Endothelial cell of umbilical vein (primary cell): ENCODE results near the gene TLN1. TPM values are rescaled to one million over a fixed set of nuclear protein-coding genes. Genes with fewer than 3 reads are reported as not detected.

Experiments used
- BruUV-seq: library from RNA; stranded (reverse); fragments of 400-500 nt; replicated peaks from 2 replicates; lab custom pipeline; 2021; lab: Mats Ljungman, UMichigan
- CTCF ChIA-PET: fragments of 300-600, 350-600 bp; sonication (Branson Sonifier 250); formaldehyde crosslinking; loops from one replicate; lab custom pipeline; 2021; ENCODE audit warnings: antibody characterized with exemption, inconsistent platforms; lab: Charles Lee
- POLR2A ChIA-PET: fragments of 300-600, 350-600 bp; sonication (Branson Sonifier 250); formaldehyde crosslinking; loops from one replicate; lab custom pipeline; 2021; ENCODE audit warnings: antibody characterized with exemption, inconsistent platforms; lab: Charles Lee
- DNase-seq: peaks from one replicate; pipeline ENCODE4 v3.0.0-alpha.2; 2011; ENCODE audit warnings: low read depth, low spot score
- FAIRE-seq: peaks from 2 replicates; lab custom pipeline; 2011; peaks lifted over from hg19 to GRCh38; lab: Jason Lieb, UNC
- H2AFZ ChIP-seq: 2 replicates; pipeline ENCODE4 v1.6.0; 2012; ENCODE audit warnings: low read depth, low read length, control low read depth, inconsistent platforms
- H3K27ac ChIP-seq: 2 replicates; pipeline ENCODE4 v1.5.1; 2011; ENCODE audit warnings: low read depth, mild to moderate bottlenecking, control low read depth, low read length, moderate library complexity; ENCODE audit not compliant: insufficient read depth
- H3K27me3 ChIP-seq, 2 experiments: 2 replicates each; pipeline versions ENCODE4 v1.6.0 to v1.6.1; 2011; ENCODE audit warnings: low read length in 2 of 2, mixed read lengths in 1 of 2; ENCODE audit not compliant: control insufficient read depth in 2 of 2, insufficient read depth in 2 of 2
- H3K36me3 ChIP-seq, 2 experiments: 2 replicates in 1 of 2; 3 replicates in 1 of 2; pipeline ENCODE4 v1.5.1; 2011; ENCODE audit warnings: low read length in 2 of 2, mild to moderate bottlenecking in 1 of 2, moderate library complexity in 1 of 2; ENCODE audit not compliant: control insufficient read depth in 2 of 2, insufficient read depth in 2 of 2; ENCODE audit errors: extremely low read depth in 1 of 2
- H3K4me1 ChIP-seq: 3 replicates; pipeline ENCODE4 v1.5.1; 2011; ENCODE audit warnings: mild to moderate bottlenecking, low read length; ENCODE audit not compliant: control insufficient read depth, insufficient read depth; ENCODE audit errors: extremely low read depth
- H3K4me2 ChIP-seq: 2 replicates; pipeline ENCODE4 v1.6.1; 2011; ENCODE audit warnings: low read length, control low read depth, mixed read lengths; ENCODE audit not compliant: insufficient read depth
- H3K4me3 ChIP-seq, 3 experiments: fragments of 200-600 bp in 1 of 3; sonication (generic), shearing (Covaris generic) in 1 of 3; replicated peaks in 1 of 3; 2 replicates each; pipeline ENCODE4 v1.5.1; 2011 to 2016; ENCODE audit warnings: control low read depth in 3 of 3, low read length in 3 of 3, mild to moderate bottlenecking in 2 of 3, inconsistent platforms in 1 of 3, low read depth in 1 of 3, moderate library complexity in 1 of 3; ENCODE audit not compliant: insufficient read depth in 1 of 3
- H3K79me2 ChIP-seq: 2 replicates; pipeline ENCODE4 v1.6.0; 2012; ENCODE audit warnings: low read length, inconsistent platforms; ENCODE audit not compliant: control insufficient read depth, insufficient read depth
- H3K9ac ChIP-seq: replicated peaks from 2 replicates; pipeline ENCODE3; 2011; ENCODE audit warnings: low read length, control low read depth; ENCODE audit not compliant: insufficient read depth; ENCODE audit errors: extremely low read depth
- H3K9me1 ChIP-seq: replicated peaks from 3 replicates; pipeline ENCODE4 v1.6.0; 2011; ENCODE audit warnings: mild to moderate bottlenecking, low read length; ENCODE audit not compliant: control insufficient read depth, insufficient read depth; ENCODE audit errors: extremely low read depth
- H3K9me3 ChIP-seq: replicated peaks from 2 replicates; pipeline ENCODE4 v1.5.1; 2012; ENCODE audit warnings: low read length, inconsistent platforms; ENCODE audit not compliant: control insufficient read depth, insufficient read depth
- H4K20me1 ChIP-seq: replicated peaks from 2 replicates; pipeline ENCODE3; 2011; ENCODE audit warnings: mild to moderate bottlenecking, low read length; ENCODE audit not compliant: control insufficient read depth, insufficient read depth; ENCODE audit errors: extremely low read depth
- EZH2 ChIP-seq: IDR thresholded peaks from 2 replicates; pipeline ENCODE4 v1.6.1; 2012; ENCODE audit warnings: borderline replicate concordance, low read depth, mild to moderate bottlenecking, moderate library complexity, low read length, inconsistent platforms; ENCODE audit not compliant: severe bottlenecking
- FOS ChIP-seq: IDR thresholded peaks from 2 replicates; pipeline ENCODE4 v1.6.1; 2011; ENCODE audit warnings: mild to moderate bottlenecking, low read length, moderate library complexity, borderline replicate concordance; ENCODE audit not compliant: insufficient read depth
- JUN ChIP-seq: IDR thresholded peaks from 2 replicates; pipeline ENCODE4 v1.6.1; 2011; ENCODE audit warnings: borderline replicate concordance, low read depth; ENCODE audit not compliant: insufficient read length, insufficient read depth
- MYC ChIP-seq: IDR thresholded peaks from one replicate; pipeline ENCODE4 v1.6.1; 2011; ENCODE audit warnings: mild to moderate bottlenecking, low read depth, low read length
- POLR2A ChIP-seq: IDR thresholded peaks from 2 replicates; pipeline ENCODE4 v1.6.1; 2012; ENCODE audit warnings: low read depth, mild to moderate bottlenecking, control low read depth, low read length
- POLR2AphosphoS5 ChIP-seq: IDR thresholded peaks from 2 replicates; pipeline ENCODE4 v1.6.1; 2012; ENCODE audit warnings: low read depth, mild to moderate bottlenecking, control low read depth, low read length, moderate library complexity; ENCODE audit not compliant: insufficient read depth
- dilution Hi-C: fragments of 300-500 bp; cut with MboI; formaldehyde crosslinking; loops from one replicate; pipeline ENCODE4 v1.15.0; 2019; ENCODE audit warnings: low sequenced_read_pairs; ENCODE audit not compliant: extremely low pct_ligation_motif_present
- intact Hi-C: fragments of 100-400 bp; cut with micrococcal nuclease; formaldehyde crosslinking; loops from one replicate; pipeline ENCODE4 v1.10.0; 2022
- polyA plus RNA-seq, 4 experiments: library from polyadenylated mRNA; depleted of rRNA in 3 of 4; stranded (reverse) in 3 of 4; unstranded in 1 of 4; fragments of >200 nt; gene quantifications; 2 replicates each; pipeline versions ENCODE4 v1.2.1 to v1.2.3, GENCODE V29; 2011 to 2012; ENCODE audit warnings: missing spikeins in 1 of 4
- total RNA-seq: library from RNA; stranded (reverse); gene quantifications from 2 replicates; pipeline ENCODE4 v1.2.3, GENCODE V29; 2021
- TF ChIP-seq, protein P1 (sequence below), 2 donors: IDR thresholded peaks; 1 replicate in 1 of 2; 2 replicates in 1 of 2; pipeline ENCODE4 v1.5.1; 2011; ENCODE audit warnings: low read length in 2 of 2, mild to moderate bottlenecking in 2 of 2, moderate library complexity in 2 of 2, control low read depth in 1 of 2, inconsistent platforms in 1 of 2, low read depth in 1 of 2; ENCODE audit not compliant: insufficient read depth in 1 of 2; ENCODE audit errors: extremely low read depth in 1 of 2

TLN1 gene
- total and polyA plus RNA-seq, 2 donors (not counting 3 experiments of a cell fraction or from before 2014, with no cell fraction given): 120 to 450 TPM

DNA sequence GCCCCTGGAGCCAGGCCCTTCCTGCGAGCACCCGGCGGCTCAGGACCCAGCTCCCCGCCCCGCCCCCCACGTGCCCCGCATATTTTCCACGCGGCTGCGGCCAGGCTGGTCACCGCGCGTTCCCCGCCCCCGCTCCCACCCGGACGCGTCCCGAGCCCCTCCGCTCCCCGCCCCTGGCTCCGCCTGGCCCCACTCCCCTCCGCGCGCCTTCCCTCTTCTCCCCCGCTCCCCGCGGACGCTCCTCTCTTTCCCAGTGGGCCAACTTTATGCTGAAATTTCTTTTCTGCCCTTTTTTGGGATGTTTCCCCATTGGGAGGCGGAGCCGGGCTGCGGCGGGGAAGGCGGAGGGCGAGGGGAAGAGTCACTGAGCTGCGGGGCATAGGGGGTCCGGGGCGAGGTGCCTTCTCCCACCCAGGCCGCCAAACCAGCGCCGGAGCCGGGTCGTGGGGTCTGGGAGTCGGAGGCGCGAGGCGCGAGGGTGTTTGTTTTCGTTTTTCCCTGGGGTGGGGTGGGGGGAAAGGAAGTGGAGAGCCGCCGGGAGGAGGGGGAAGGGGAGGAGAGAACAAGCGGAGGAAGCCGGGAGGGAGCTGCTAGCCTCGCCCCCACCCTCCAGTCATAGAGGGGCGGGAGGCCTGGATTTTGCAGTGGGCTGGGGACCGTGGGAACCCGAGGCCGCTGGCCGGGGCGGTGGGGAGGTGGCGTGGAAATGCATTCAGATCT, 41.2 kb downstream of the TLN1 start:
- Histone ChIP-seq H3K4me2 (peak overlapping the region; percentile 84), H4K20me1 (no peaks in the 10 kb centered on the region), H3K79me2 (peaks cover 36% of the 10 kb centered on the region), H3K4me1 (peaks cover 28% of the 10 kb centered on the region), H3K9me3 (no peaks in the 10 kb centered on the region), H3K9ac (peak overlapping the region; percentile 68), H3K27me3 (no peaks in the 10 kb centered on the region), H3K27ac (peak overlapping the region; percentile 45), H3K4me3 (peak overlapping the region; percentile 66 to 82 (median 70)), H2AFZ (peak overlapping the region; percentile 45), H3K36me3 (peaks cover 3% of the 10 kb centered on the region in 2 experiments), H3K9me1 (no peaks in the 10 kb centered on the region)
- no peak for TF ChIP-seq FOS
- TF ChIP-seq MYC: no peak
- TF ChIP-seq, protein P1, sequence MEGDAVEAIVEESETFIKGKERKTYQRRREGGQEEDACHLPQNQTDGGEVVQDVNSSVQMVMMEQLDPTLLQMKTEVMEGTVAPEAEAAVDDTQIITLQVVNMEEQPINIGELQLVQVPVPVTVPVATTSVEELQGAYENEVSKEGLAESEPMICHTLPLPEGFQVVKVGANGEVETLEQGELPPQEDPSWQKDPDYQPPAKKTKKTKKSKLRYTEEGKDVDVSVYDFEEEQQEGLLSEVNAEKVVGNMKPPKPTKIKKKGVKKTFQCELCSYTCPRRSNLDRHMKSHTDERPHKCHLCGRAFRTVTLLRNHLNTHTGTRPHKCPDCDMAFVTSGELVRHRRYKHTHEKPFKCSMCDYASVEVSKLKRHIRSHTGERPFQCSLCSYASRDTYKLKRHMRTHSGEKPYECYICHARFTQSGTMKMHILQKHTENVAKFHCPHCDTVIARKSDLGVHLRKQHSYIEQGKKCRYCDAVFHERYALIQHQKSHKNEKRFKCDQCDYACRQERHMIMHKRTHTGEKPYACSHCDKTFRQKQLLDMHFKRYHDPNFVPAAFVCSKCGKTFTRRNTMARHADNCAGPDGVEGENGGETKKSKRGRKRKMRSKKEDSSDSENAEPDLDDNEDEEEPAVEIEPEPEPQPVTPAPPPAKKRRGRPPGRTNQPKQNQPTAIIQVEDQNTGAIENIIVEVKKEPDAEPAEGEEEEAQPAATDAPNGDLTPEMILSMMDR (IDR thresholded peaks at IDR 0.05; ENCODE audit: extremely low read depth in 1 of 2, insufficient read depth in 1 of 2, low read depth in 1 of 2, low read length in 2 of 2): no peak
- no peak for TF ChIP-seq POLR2AphosphoS5
- no peak for TF ChIP-seq JUN
- peak; percentile 65 for TF ChIP-seq POLR2A
- TF ChIP-seq EZH2: no peak
- ChIA-PET CTCF (interaction anchor here (0.6 to 13.5 kb wide), 8 partner anchors 15 to 99 kb away, joined by 3 to 227 read pairs (median 4); partner anchors contain the start of genes ARHGEF39, CCDC107 and RMRP), POLR2A (interaction anchor here (0.7 to 1.7 kb wide), 8 partner anchors 11 to 37 kb away, joined by 3 to 7 read pairs (median 4); partner anchors contain the start of gene ARHGEF39)
- BruUV-seq: no TSS peak
- peak; percentile 89 for FAIRE-seq
- intact Hi-C loops: loop anchor here (2.0 kb wide), 1 partner anchor 42 kb away; the partner anchor contains the start of genes CREB3 and TLN1
- DNase-seq: peak; percentile 72
- dilution Hi-C loops: no loop called here
